ENCODE measurements around the gene SYT2. TPM values are rescaled to one million over a fixed set of nuclear protein-coding genes. Genes with fewer than 3 reads are reported as not detected.

SYT2 gene
- total and polyA plus RNA-seq, 4 donors = 0.01 to 0.23 (median 0.03) TPM

DNA sequence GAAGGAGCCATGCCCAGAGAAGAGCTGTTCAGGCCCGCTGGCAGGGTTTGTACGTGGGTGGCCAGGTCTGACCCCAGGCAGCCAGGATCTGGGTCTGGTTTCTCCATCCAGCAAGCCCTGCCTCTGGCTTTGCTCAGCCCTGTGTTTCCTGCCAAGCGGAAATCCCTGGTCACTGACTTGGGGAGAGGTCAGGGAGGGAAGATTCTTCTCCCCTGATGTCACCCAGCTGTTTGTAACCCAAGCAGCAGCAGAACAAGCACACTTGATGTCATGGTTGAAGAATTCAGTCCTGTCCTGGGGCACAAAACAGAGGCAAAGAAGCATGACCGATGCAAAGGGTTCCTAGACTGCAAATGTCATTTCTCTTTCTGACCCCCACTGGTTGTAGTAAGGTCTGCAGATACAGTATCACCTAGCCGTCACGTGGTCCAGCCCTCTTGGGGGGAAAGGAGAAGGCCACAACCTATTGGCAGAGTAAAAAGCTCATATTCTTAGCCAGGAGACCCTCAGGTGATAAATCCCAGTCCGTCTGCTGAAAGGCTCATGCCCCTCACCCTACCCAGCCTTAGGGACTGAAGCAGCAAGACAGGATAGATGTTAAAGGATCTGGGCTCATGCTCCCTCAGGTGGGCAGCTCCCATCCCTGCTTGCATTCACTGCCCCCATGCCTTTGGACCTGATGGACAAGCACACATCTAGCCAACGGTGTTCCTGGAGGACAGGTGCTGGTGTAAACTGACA is 120.9 kb downstream of the SYT2 start:
- DNase-seq = peak; percentile 90 to 95 (median 91)
- WGBS, 2 donors = 68 to 76% methylated on average over 8 of the region's 8 CpGs
- Histone ChIP-seq H3K9ac (ENCODE audit: insufficient read depth in 1 of 2, low read length in 2 of 2) (peak overlapping the region in 1 of 2 donors; percentile 73), H3K36me3 (ENCODE audit: control insufficient read depth in 4 of 4, insufficient read depth in 4 of 4, low read length in 4 of 4) (peaks cover 0 to 6% (median 3%) of the 10 kb centered on the region in 4 donors), H3K9me3 (ENCODE audit: control insufficient read depth in 4 of 4, insufficient read depth in 3 of 4, low read length in 3 of 4) (no peaks in the 10 kb centered on the region), H3K4me3 (no peak overlapping the region), H3K27ac (ENCODE audit: low read depth in 1 of 2, low read length in 1 of 2) (peak overlapping the region; percentile 88 to 95), H3K27me3 (ENCODE audit: control insufficient read depth in 3 of 3, insufficient read depth in 3 of 3, low read length in 2 of 3) (no peaks in the 10 kb centered on the region), H3K4me1 (ENCODE audit: control insufficient read depth in 5 of 5, insufficient read depth in 5 of 5, low read length in 5 of 5) (peaks cover 13 to 40% (median 26%) of the 10 kb centered on the region in 5 donors)
- ATAC-seq (ENCODE audit: insufficient read depth, low FRiP score) = peak; percentile 87
- TF ChIP-seq, protein P1, sequence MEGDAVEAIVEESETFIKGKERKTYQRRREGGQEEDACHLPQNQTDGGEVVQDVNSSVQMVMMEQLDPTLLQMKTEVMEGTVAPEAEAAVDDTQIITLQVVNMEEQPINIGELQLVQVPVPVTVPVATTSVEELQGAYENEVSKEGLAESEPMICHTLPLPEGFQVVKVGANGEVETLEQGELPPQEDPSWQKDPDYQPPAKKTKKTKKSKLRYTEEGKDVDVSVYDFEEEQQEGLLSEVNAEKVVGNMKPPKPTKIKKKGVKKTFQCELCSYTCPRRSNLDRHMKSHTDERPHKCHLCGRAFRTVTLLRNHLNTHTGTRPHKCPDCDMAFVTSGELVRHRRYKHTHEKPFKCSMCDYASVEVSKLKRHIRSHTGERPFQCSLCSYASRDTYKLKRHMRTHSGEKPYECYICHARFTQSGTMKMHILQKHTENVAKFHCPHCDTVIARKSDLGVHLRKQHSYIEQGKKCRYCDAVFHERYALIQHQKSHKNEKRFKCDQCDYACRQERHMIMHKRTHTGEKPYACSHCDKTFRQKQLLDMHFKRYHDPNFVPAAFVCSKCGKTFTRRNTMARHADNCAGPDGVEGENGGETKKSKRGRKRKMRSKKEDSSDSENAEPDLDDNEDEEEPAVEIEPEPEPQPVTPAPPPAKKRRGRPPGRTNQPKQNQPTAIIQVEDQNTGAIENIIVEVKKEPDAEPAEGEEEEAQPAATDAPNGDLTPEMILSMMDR (IDR thresholded peaks at IDR 0.05; ENCODE audit: control extremely low read depth, extremely low read depth) = no peak

DNA sequence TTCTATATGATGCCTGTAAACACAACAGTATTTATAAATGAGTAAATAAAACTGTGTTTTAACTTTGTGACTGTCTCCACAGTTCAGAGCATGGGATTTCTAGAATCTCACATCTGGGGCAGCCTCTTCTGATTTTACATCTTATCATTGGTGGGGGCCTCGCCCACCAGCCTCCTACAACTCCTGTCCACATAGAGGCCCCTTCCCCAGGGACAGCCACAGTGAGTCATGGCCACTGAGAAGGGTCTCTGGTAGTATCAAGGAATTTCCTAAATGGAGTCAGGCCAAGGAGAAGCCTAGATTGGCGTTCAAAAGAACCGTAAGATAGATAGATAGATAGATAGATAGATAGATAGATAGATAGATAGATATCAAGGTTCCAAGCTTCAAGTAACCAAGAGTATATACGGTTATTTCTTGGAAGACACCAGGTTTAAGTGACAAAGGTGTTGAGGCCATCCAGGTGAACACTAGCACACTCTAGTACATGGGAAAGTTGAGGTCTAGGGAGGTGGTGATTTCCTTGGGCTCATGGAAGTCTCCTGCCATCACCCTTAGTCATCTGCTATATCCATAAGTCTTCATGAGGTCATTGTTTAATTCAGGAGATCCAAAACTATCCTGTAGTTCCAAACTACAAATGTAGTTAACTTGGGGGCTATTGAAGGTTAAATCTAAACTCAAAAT is 121.6 kb downstream of the SYT2 start:
- ATAC-seq (ENCODE audit: insufficient read depth, low FRiP score) = no peak
- Histone ChIP-seq H3K27ac (ENCODE audit: low read depth in 1 of 2, low read length in 1 of 2) (peak overlapping the region; percentile 81 to 85), H3K9ac (ENCODE audit: insufficient read depth in 1 of 2, low read length in 2 of 2) (peak overlapping the region in 1 of 2 donors; percentile 73), H3K9me3 (ENCODE audit: control insufficient read depth in 4 of 4, insufficient read depth in 3 of 4, low read length in 3 of 4) (no peaks in the 10 kb centered on the region), H3K4me1 (ENCODE audit: control insufficient read depth in 5 of 5, insufficient read depth in 5 of 5, low read length in 5 of 5) (peaks cover 13 to 40% (median 26%) of the 10 kb centered on the region in 5 donors), H3K27me3 (ENCODE audit: control insufficient read depth in 3 of 3, insufficient read depth in 3 of 3, low read length in 2 of 3) (no peaks in the 10 kb centered on the region), H3K4me3 (no peak overlapping the region), H3K36me3 (ENCODE audit: control insufficient read depth in 4 of 4, insufficient read depth in 4 of 4, low read length in 4 of 4) (peaks cover 0 to 6% (median 2%) of the 10 kb centered on the region in 4 donors)
- no peak for DNase-seq
- TF ChIP-seq, protein P1 (IDR thresholded peaks at IDR 0.05; ENCODE audit: control extremely low read depth, extremely low read depth) = no peak
- 84 to 97% methylated on average over 4 of the region's 4 CpGs for WGBS, 2 donors

DNA sequence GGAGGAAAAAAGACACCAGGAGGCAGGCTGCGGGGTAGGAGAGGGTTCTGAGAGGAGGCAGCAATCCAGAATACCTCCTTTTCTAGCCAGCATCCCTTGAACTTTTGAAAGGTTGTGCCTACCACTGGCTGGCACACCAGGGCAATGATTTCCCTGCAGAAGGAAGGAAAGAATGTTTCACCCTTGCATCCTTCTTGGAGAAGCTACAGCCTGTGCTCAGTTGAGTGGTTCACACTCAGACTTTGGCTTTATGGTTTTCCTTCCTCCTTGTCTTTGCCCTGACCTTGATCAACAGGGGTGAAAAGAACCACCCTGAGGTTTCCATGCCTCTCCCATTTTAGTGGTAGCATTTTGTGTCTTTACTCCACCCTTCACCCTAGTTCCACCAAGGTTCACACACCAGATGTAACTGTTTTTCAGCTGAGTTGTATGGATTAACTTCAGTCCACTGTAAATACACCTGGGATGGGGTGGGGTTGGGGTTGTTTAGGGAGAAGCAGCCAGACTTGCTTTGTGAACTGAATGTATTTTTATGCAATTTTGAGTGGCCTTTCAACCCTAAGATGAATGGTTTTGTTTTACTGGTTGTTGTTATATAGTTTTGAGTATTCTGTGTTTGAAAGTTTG is 122.3 kb downstream of the SYT2 start:
- Histone ChIP-seq H3K4me1 (ENCODE audit: control insufficient read depth in 5 of 5, insufficient read depth in 5 of 5, low read length in 5 of 5) (peaks cover 13 to 34% (median 26%) of the 10 kb centered on the region in 5 donors), H3K9me3 (ENCODE audit: control insufficient read depth in 4 of 4, insufficient read depth in 3 of 4, low read length in 3 of 4) (no peaks in the 10 kb centered on the region), H3K9ac (ENCODE audit: insufficient read depth in 1 of 2, low read length in 2 of 2) (no peak overlapping the region), H3K36me3 (ENCODE audit: control insufficient read depth in 4 of 4, insufficient read depth in 4 of 4, low read length in 4 of 4) (peaks cover 0 to 6% (median 2%) of the 10 kb centered on the region in 4 donors), H3K27me3 (ENCODE audit: control insufficient read depth in 3 of 3, insufficient read depth in 3 of 3, low read length in 2 of 3) (no peaks in the 10 kb centered on the region), H3K4me3 (no peak overlapping the region), H3K27ac (ENCODE audit: low read depth in 1 of 2, low read length in 1 of 2) (peak overlapping the region in 1 of 2 donors; percentile 85)
- no peak for DNase-seq
- ATAC-seq (ENCODE audit: insufficient read depth, low FRiP score) = no peak
- TF ChIP-seq, protein P1 (IDR thresholded peaks at IDR 0.05; ENCODE audit: control extremely low read depth, extremely low read depth) = no peak
- 98 to 100% methylated on average over 1 of the region's 1 CpG for WGBS, 2 donors

Measured in lung (tissue), 12 donors.